PC-9 (cell line): ENCODE results near the gene SLC22A13. TPM values are rescaled to one million over a fixed set of nuclear protein-coding genes. Genes with fewer than 3 reads are reported as not detected.

Experiments
- BruUV-seq: library from RNA; stranded (reverse); fragments of 400-500 nt; replicated peaks from 2 replicates; lab custom pipeline; 2021; lab: Mats Ljungman, UMichigan
- CTCF ChIA-PET: fragments of 300-600 bp; sonication (Branson Sonifier 250); formaldehyde crosslinking; loops from one replicate; lab custom pipeline; 2022; ENCODE audit warnings: antibody characterized with exemption; lab: Charles Lee
- POLR2A ChIA-PET: fragments of 300-600 bp; sonication (Branson Sonifier 250); formaldehyde crosslinking; loops from one replicate; lab custom pipeline; 2022; ENCODE audit warnings: antibody characterized with exemption; ENCODE audit not compliant: unreplicated experiment; lab: Charles Lee
- DNase-seq, 2 experiments: peaks; one replicate each; pipeline versions ENCODE4 v3.0.0 to v3.0.0-alpha.2; 2015 to 2022; ENCODE audit warnings: mixed read lengths in 1 of 2
- H2AFZ ChIP-seq: fragments of 200-600 bp; sonication (generic); 2 replicates; pipeline ENCODE4 v1.8.1; 2017; ENCODE audit warnings: antibody characterized with exemption
- H3F3A ChIP-seq: fragments of 200-600 bp; sonication (generic); 2 replicates; pipeline ENCODE4 v1.8.1; 2017; ENCODE audit warnings: antibody characterized with exemption, mild to moderate bottlenecking, low read depth; ENCODE audit not compliant: insufficient read depth
- H3K27ac ChIP-seq: fragments of 200-600 bp; sonication (generic); 2 replicates; pipeline ENCODE4 v1.6.1; 2016; ENCODE audit warnings: mixed run types
- H3K27me3 ChIP-seq: fragments of 200-600 bp; sonication (generic); 2 replicates; pipeline ENCODE4 v1.6.1; 2016; ENCODE audit warnings: low read depth, mixed run types; ENCODE audit not compliant: insufficient read depth
- H3K36me3 ChIP-seq: fragments of 200-600 bp; sonication (generic); 2 replicates; pipeline ENCODE4 v1.6.1; 2016; ENCODE audit warnings: low read depth, mixed run types
- H3K4me1 ChIP-seq: fragments of 200-600 bp; sonication (generic); replicated peaks from 2 replicates; pipeline ENCODE4 v1.6.1; 2016; ENCODE audit warnings: mixed run types; ENCODE audit not compliant: insufficient read depth
- H3K4me2 ChIP-seq: fragments of 200-600 bp; sonication (generic); 2 replicates; pipeline ENCODE4 v1.6.1; 2017; ENCODE audit warnings: mixed run types
- H3K4me3 ChIP-seq: fragments of 200-600 bp; sonication (generic); 2 replicates; pipeline ENCODE4 v1.6.1; 2016; ENCODE audit warnings: mixed run types
- H3K79me2 ChIP-seq: fragments of 200-600 bp; sonication (generic); 2 replicates; pipeline ENCODE4 v1.6.1; 2017; ENCODE audit warnings: low read depth, mixed run types
- H3K9me2 ChIP-seq: fragments of 200-600 bp; sonication (generic); 2 replicates; pipeline ENCODE4 v1.8.1; 2017; ENCODE audit warnings: mild to moderate bottlenecking; ENCODE audit not compliant: insufficient read depth
- H3K9me3 ChIP-seq: fragments of 200-600 bp; sonication (generic); 2 replicates; pipeline ENCODE4 v1.8.1; 2016; ENCODE audit warnings: low read depth; ENCODE audit not compliant: insufficient read depth
- H4K20me1 ChIP-seq: fragments of 200-600 bp; sonication (generic); 2 replicates; pipeline ENCODE4 v1.8.1; 2017; ENCODE audit not compliant: insufficient read depth
- CTCF ChIP-seq: fragments of 200-600 bp; sonication (generic); conservative IDR thresholded peaks from 2 replicates; pipeline ENCODE4 v1.6.1; 2017; ENCODE audit warnings: mixed run types, antibody characterized with exemption, mild to moderate bottlenecking, moderate library complexity
- EZH2 ChIP-seq: fragments of 200-600 bp; sonication (generic); IDR thresholded peaks from 2 replicates; pipeline ENCODE4 v1.8.0; 2017; ENCODE audit warnings: antibody characterized with exemption, low read depth
- intact Hi-C: fragments of 100-400 bp; cut with micrococcal nuclease; formaldehyde crosslinking; loops from one replicate; pipeline ENCODE4 v1.10.0; 2022; ENCODE audit not compliant: unreplicated experiment
- total RNA-seq: library from RNA; stranded (reverse); gene quantifications from 2 replicates; pipeline ENCODE4 v1.2.3, GENCODE V29; 2021

SLC22A13 gene
- total RNA-seq, 1 experiment from 2014 or later: 0.44 TPM

- no TSS peak for BruUV-seq
- H3K4me3 ChIP-seq: no peak overlapping the region
- no peaks in the 10 kb centered on the region for H3K27me3 ChIP-seq
- peaks cover 7% of the 10 kb centered on the region; the same call in 1 of the 2 replicates for H4K20me1 ChIP-seq
- H3K79me2 ChIP-seq: no peaks in the 10 kb centered on the region
- H3K4me2 ChIP-seq: no peak overlapping the region
- H3K36me3 ChIP-seq: 0 out of 2 replicates have a peak, but pooled peaks cover 19% of the 10 kb centered on the region
- DNase-seq: no peak
- intact Hi-C loops: loop anchor here (5.0 kb wide), 2 partner anchors 109 to 236 kb away; partner anchors contain the start of genes ACAA1 and MYD88
- 0 out of 2 replicates have a peak, but pooled peaks cover 3% of the 10 kb centered on the region for H3K4me1 ChIP-seq
- no peaks in the 10 kb centered on the region for H3K9me2 ChIP-seq
- TF ChIP-seq CTCF (no peak), EZH2 (no peak)
- POLR2A ChIA-PET: no interaction called here
- H3K27ac ChIP-seq: no peak overlapping the region
- CTCF ChIA-PET: no interaction called here
- H3K9me3 ChIP-seq: no peaks in the 10 kb centered on the region
- no peak overlapping the region for H2AFZ ChIP-seq
- peaks cover 10% of the 10 kb centered on the region; the same call in 1 of the 2 replicates for H3F3A ChIP-seq
These were observed 19.7 kb upstream of the SLC22A13 start for GRCh38 chr3:38245930-38246329.

- peaks cover 10% of the 10 kb centered on the region; the same call in 1 of the 2 replicates for H3F3A ChIP-seq
- ChIA-PET POLR2A (interaction anchor here (0.7 kb wide), 1 partner anchor 38 kb away, joined by 5 read pairs; no protein-coding TSS in a partner anchor), CTCF (interaction anchor here (0.9 kb wide), 1 partner anchor 111 kb away, joined by 3 read pairs; the partner anchor contains the start of gene ACAA1)
- no peaks in the 10 kb centered on the region for H3K9me2 ChIP-seq
- no peak overlapping the region for H3K4me2 ChIP-seq
- TF ChIP-seq EZH2 (no peak), CTCF (no peak; the same call in 1 of the 2 replicates)
- H3K27ac ChIP-seq: peak overlapping the region; percentile 17; the same call in 1 of the 2 replicates
- 0 out of 2 replicates have a peak, but pooled peaks cover 32% of the 10 kb centered on the region for H3K36me3 ChIP-seq
- intact Hi-C loops: loop anchor here (5.0 kb wide), 2 partner anchors 110 to 235 kb away; partner anchors contain the start of genes ACAA1 and MYD88
- H4K20me1 ChIP-seq: peaks cover 5% of the 10 kb centered on the region; the same call in 1 of the 2 replicates
- H3K27me3 ChIP-seq: no peaks in the 10 kb centered on the region
- DNase-seq: peak; percentile 25 to 70
- no peak overlapping the region for H3K4me3 ChIP-seq
- no peaks in the 10 kb centered on the region for H3K79me2 ChIP-seq
- no TSS peak for BruUV-seq
- H3K9me3 ChIP-seq: no peaks in the 10 kb centered on the region
- no peak overlapping the region for H2AFZ ChIP-seq
- H3K4me1 ChIP-seq: 0 out of 2 replicates have a peak, but pooled peaks cover 3% of the 10 kb centered on the region
These were observed 18.1 kb upstream of the SLC22A13 start for GRCh38 chr3:38247366-38248035.

- Histone ChIP-seq H3K36me3 (0 out of 2 replicates have a peak, but pooled peaks cover 37% of the 10 kb centered on the region), H3K27me3 (no peaks in the 10 kb centered on the region)
These were observed 15.4 kb upstream of the SLC22A13 start for GRCh38 chr3:38250198-38250597.

More at GRCh38 chr3:38250198-38250597, 15.4 kb upstream of the SLC22A13 start:
- 0 out of 2 replicates have a peak, but pooled peaks cover 4% of the 10 kb centered on the region for H4K20me1 ChIP-seq
- intact Hi-C loops: no loop called here
- no peak for TF ChIP-seq EZH2
- TF ChIP-seq CTCF: no peak
- no TSS peak for BruUV-seq
- H2AFZ ChIP-seq: no peak overlapping the region
- no peaks in the 10 kb centered on the region for H3K9me3 ChIP-seq
- H3K9me2 ChIP-seq: no peaks in the 10 kb centered on the region
- ChIA-PET CTCF (no interaction called here), POLR2A (no interaction called here)
- H3K4me1 ChIP-seq: 0 out of 2 replicates have a peak, but pooled peaks cover 3% of the 10 kb centered on the region
- no peak overlapping the region for H3K4me2 ChIP-seq
- no peaks in the 10 kb centered on the region for H3K79me2 ChIP-seq
- H3F3A ChIP-seq: peaks cover 6% of the 10 kb centered on the region; the same call in 1 of the 2 replicates
- no peak overlapping the region for H3K27ac ChIP-seq
- no peak overlapping the region for H3K4me3 ChIP-seq
- DNase-seq: no peak
